Measurements from ENCODE around the gene GPR78.
"Not testable (repeated sequence)": the region's sequence is repeated elsewhere in the genome, so short reads cannot be mapped to it uniquely, and the experiment has no call there.

Gene GPR78

DNA sequence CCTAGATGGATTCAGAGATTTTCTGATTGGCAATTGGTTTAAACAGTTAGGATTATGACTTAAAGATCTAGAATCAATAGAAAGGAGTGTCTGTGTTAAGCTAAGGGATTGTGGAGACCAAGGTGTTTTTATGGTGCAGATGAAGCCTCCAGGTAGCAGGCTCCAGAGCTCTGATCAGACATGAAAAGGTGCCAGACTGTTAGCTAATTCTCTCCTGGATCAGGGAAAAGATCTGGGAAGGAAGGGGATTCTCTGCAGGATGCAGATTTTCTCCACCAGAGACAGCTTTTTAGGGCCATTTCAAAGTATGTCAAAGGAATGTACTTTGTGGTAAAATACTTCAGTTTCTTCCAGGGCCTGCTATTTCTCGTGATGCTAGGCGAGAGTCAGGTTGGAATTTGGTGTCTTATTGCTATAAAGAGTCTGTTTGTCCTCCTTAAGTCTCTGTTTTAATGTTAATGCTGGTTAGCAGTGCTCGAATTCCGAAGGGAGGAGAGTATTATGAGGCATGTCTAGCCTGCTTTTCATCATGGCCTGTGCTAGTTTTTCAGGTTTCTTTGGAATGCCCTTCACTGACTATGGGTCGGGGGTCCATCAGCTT is 12.0 kb upstream of the GPR78 start:
- DNase-seq, result no peak

DNA sequence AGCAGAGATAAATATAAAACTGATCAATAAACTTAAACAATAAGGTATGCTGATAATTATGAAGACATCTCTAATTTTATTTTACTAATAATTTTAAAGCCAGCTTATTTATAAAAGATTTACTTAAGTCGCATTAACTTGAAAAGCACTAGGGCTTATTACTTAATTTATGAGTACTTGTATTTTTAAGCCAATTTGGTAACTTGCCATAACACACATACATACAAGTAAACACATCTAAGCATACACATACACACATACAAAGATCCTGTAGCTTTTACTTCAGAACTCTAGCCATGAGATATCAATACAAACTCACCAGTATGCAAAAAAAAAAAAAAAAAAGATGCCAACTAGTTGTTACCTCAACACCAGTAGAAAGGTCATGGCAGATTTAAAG is 10.0 kb upstream of the GPR78 start:
- no peak for DNase-seq

- no peak for DNase-seq
Measured at GRCh38 chr4:8571702-8572685, 8.2 kb upstream of the GPR78 start.

- no peak for DNase-seq
Measured at GRCh38 chr4:8573266-8573665, 6.9 kb upstream of the GPR78 start.

- no peak for DNase-seq
Measured at GRCh38 chr4:8574796-8575370, 5.3 kb upstream of the GPR78 start.

DNA sequence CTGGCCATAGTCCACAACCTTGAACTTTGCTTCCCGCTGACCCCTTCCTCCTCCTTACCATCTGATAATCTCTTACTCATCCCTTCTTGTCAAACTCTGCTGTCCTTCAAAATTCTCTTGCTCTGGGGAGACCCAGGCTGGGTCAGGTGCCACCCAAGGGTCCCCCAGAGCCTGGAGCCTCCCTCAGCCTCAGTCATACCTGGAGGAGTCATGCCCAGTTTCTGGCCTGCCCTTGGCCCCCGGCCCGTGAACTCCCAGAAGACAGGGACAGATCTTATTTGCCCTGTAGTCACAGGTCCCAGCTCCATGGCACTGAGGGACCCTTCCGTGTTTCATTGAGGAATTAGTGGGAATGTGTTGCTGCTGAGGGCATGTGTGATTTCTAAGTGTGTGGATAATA is 4.7 kb upstream of the GPR78 start:
- DNase-seq, result no peak

DNA sequence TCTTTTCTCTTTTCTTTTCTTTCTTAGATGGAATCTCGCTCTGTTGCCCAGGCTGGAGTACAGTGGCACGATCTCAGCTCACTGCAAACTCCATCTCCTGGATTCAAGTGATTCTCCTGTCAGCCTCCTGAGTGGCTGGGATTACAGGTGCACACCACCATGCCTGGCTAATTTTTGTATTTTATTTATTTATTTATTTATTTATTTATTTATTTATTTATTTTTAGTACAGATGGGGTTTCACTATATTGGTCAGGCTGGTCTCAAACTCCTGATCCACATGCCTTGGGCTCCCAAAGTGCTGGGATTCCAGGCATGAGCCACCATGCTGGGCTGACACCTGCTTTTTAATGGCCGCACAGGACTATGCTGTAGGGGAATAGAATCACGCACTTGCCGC is 3.6 kb upstream of the GPR78 start:
- not testable (repeated sequence) for DNase-seq

DNA sequence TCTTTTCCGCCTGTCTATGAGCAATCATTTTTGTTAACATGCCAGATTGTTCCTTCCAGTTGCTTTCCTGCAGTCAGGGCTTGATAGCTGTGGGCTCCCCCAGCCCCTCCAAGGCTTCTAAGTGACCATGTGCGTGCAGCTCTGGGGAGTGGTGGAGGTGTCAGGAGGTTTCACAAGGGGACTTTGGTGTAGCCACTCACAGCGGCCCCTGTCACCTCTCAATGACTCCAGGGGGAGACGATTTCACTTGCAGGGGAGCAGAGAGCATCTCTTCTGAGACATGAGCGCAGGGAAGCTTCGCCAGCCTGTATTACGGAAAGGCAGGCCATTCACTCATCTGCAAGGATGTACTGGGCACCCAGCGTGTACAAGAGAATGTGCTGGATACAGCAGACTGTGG is 3.1 kb upstream of the GPR78 start:
- DNase-seq, result no peak

DNA sequence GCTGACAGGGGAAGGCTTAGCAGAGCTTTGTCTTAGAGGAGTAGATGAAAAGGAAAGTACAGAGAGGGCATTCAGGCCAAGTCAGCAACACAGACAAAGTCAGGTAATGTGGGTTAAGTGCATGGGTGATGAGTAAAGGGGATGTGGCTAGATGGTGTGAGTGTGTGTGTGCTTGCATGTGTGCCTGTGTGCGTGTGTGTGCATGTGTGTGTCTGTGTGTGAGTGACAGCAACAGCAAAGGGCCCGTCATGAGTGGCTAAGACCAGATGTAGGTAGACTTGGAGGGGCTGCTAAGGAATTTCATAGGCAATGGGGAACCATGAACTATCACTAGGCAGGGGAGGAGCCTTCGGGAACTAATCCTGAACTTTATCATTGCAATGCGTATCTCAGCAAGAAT is 2.2 kb upstream of the GPR78 start:
- DNase-seq, result no peak

DNA sequence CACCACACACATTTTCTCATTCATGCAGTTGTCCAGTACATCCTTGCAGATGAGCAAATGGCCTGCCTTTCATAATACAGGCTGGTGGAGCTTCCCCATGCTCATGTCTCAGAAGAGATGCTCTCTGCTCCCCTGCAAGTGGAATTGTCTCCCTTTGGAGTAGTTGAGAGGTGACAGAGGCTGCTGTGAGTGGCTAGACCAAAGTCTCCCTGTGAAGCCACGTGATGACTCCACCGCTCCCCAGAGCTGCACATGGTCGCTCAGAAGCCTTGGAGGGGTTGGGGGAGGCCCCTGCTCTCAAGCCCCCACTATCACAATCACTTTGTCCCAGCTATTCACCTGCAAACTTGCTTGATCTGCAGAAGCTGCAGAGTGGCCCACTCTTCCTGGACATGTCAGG is 1.5 kb upstream of the GPR78 start:
- no peak for DNase-seq

DNA sequence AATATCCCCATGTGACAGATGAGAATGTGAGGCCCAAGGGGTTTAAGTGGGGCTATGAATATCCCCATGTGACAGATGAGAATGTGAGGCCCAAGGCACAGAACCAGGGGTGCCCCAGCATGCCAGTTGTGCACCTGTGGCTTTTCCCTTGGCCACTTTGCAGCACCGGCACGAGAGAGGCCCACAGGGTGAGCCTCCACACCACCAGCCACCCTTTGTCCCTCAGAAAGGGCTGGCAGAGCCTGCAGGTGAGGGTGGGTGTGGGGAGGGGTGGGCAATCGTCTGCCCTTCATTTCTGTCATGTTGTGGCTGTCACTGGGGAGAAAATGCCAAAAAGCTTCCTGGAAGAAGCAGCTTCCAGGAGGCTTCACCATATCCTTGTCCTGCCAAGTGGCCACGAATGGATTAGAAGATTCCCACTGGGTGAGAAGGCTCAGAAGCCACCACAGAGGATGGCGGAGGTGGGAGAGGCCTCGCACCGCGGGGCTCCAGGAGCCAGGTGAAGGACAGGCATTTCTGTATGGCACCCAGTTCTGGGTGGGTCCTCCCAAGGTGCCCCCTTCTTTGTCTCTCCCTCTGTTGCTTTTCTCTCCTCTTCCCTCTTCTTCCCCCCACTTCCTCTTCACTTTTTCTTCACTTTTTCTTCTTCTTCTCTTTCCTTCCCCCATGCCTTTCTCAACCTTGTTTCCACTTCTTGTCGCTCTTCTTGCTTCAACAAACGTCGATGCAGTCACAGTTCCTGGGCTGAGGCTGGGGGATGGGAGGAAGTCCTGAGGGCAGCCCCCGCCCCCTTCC is 469 bp upstream of the GPR78 start:
- DNase-seq, result no peak

GRCh38 chr4:8581094-8581861 is 1.1 kb downstream of the GPR78 start:
- DNase-seq, result no peak

GRCh38 chr4:8582016-8582415 is 1.8 kb downstream of the GPR78 start:
- DNase-seq, result no peak

- no peak for DNase-seq
Measured at GRCh38 chr4:8582436-8582835, 2.2 kb downstream of the GPR78 start.

GRCh38 chr4:8582941-8583654 is 2.9 kb downstream of the GPR78 start:
- DNase-seq, result no peak

DNA sequence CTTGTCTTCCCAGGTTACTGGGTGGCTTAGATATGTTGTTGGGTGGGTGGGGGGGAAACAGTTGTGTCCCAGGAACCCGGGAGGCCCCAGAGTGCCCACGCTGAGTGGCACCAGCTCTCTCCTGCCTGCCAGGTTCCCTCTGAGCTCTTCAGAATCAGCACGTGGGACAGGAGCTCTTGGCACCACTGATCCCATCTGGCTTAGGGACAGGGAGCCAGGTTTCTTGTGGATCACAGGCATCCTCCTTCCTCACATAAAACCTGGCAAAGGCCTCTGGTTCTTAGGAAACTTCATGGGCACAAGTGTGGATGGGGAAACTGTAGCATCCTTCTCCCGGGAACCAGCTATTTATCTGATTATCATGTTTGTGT is 3.4 kb downstream of the GPR78 start:
- no peak for DNase-seq

GRCh38 chr4:8585186-8585585 is 5.0 kb downstream of the GPR78 start:
- DNase-seq, result no peak

GRCh38 chr4:8585721-8586212 is 5.6 kb downstream of the GPR78 start:
- DNase-seq, result no peak

- DNase-seq, result no peak
Measured at GRCh38 chr4:8586246-8586645, 6.1 kb downstream of the GPR78 start.

- no peak for DNase-seq
Measured at GRCh38 chr4:8586671-8587468, 6.7 kb downstream of the GPR78 start.
